Mesothelial cell of epicardium (in vitro differentiated cells): ENCODE measurements around the gene ALOX5AP. TPM values are rescaled to one million over a fixed set of nuclear protein-coding genes. Genes with fewer than 3 reads are reported as not detected.
A peak's percentile ranks its signal among the peaks of the same experiment; 100 is the strongest.

Source experiments
- DNase-seq, 2 experiments: peaks; one replicate each; pipeline ENCODE4 v3.0.0; 2021; ENCODE audit warnings: low spot score in 2 of 2; ENCODE audit not compliant: unreplicated experiment in 2 of 2
- H3K27ac Mint-ChIP-seq: 2 replicates; pipeline ENCODE4 v1.8.0; 2021; ENCODE audit warnings: mixed read lengths
- H3K27me3 Mint-ChIP-seq: 2 replicates; pipeline ENCODE4 v1.8.0; 2021; ENCODE audit warnings: low read depth, mixed read lengths
- H3K36me3 Mint-ChIP-seq: 2 replicates; pipeline ENCODE4 v1.8.0; 2021; ENCODE audit warnings: mixed read lengths
- H3K4me1 Mint-ChIP-seq: 2 replicates; pipeline ENCODE4 v1.8.0; 2021; ENCODE audit warnings: mixed read lengths
- H3K4me3 Mint-ChIP-seq: 2 replicates; pipeline ENCODE4 v1.8.0; 2021; ENCODE audit warnings: mild to moderate bottlenecking, moderate library complexity, mixed read lengths
- H3K9me3 Mint-ChIP-seq: 2 replicates; pipeline ENCODE4 v1.8.0; 2021; ENCODE audit warnings: mixed read lengths
- CTCF ChIP-seq: fragments of 200-600 bp; sonication (generic); IDR thresholded peaks from one replicate; pipeline ENCODE4 v1.5.0; 2021; ENCODE audit warnings: antibody characterized with exemption; ENCODE audit not compliant: unreplicated experiment
- total RNA-seq: library from RNA; stranded (reverse); gene quantifications from 3 replicates; pipeline ENCODE4 v1.2.1, GENCODE V29; 2021

Gene ALOX5AP
- total RNA-seq, 1 donor from 2014 or later = 0.25 TPM

DNA sequence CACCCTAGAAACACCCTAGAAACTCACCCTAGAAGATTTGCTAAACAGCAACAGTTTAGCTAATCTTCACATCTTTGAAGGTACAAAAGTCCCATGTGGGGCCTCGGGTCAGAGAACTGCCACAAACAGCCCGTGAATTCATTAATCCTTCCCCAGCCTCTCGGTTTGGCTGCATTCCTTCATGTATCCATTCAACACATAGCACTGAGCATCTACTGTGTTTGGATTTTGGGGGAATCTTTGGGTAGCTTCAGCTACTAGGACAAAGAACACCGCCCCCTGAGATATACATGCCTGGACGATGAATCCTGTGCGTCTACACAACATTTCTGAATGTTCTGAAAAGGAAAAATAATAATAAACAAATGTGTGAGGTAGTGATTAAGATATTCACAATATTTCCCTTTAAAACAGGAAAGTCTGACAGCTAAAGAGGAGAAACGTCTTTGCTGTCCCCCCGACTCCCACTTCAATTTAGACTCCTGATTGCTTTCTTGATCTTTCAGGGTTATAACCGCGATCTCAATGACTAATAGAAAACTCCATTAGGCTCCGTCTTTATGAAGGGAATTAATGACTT, 63.5 kb downstream of the ALOX5AP start:
- no peaks in the 10 kb centered on the region for H3K36me3 Mint-ChIP-seq
- H3K9me3 Mint-ChIP-seq = no peaks in the 10 kb centered on the region
- H3K4me3 Mint-ChIP-seq = no peak overlapping the region
- no peaks in the 10 kb centered on the region for H3K27me3 Mint-ChIP-seq
- H3K4me1 Mint-ChIP-seq = peaks cover 45% of the 10 kb centered on the region
- TF ChIP-seq CTCF = no peak
- peak overlapping the region; percentile 54 for H3K27ac Mint-ChIP-seq
- no peak for DNase-seq

GRCh38 chr13:30799356-30799824, 64.0 kb downstream of the ALOX5AP start:
- Mint-ChIP-seq H3K9me3 (no peaks in the 10 kb centered on the region), H3K4me3 (no peak overlapping the region), H3K36me3 (no peaks in the 10 kb centered on the region), H3K27ac (peak overlapping the region; percentile 54), H3K27me3 (no peaks in the 10 kb centered on the region), H3K4me1 (peaks cover 45% of the 10 kb centered on the region)
- TF ChIP-seq CTCF = no peak
- DNase-seq = no peak

DNA sequence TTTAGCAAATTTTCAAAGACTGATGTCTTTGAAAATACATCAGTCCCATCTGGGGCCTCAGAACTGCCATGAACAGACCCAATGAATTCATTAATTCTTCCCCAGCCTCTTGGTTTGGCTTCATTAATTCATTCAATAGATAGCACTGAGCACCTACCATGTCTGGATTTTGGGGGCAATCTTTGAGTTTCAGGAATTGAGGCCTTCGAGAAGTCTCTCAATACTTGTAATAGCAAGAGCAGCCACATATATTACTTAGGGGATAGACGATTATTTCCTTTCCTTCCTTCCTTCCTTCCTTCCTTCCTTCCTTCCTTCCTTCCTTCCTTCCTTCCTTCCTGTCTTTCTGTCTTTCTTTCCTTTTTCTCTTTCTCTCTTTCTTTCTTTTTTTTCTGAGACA, 64.8 kb downstream of the ALOX5AP start:
- H3K9me3 Mint-ChIP-seq = no peaks in the 10 kb centered on the region
- no peak for DNase-seq
- H3K27me3 Mint-ChIP-seq = no peaks in the 10 kb centered on the region
- no peak overlapping the region for H3K27ac Mint-ChIP-seq
- no peak overlapping the region for H3K4me3 Mint-ChIP-seq
- TF ChIP-seq CTCF = no peak
- H3K36me3 Mint-ChIP-seq = no peaks in the 10 kb centered on the region
- H3K4me1 Mint-ChIP-seq = peaks cover 46% of the 10 kb centered on the region

DNA sequence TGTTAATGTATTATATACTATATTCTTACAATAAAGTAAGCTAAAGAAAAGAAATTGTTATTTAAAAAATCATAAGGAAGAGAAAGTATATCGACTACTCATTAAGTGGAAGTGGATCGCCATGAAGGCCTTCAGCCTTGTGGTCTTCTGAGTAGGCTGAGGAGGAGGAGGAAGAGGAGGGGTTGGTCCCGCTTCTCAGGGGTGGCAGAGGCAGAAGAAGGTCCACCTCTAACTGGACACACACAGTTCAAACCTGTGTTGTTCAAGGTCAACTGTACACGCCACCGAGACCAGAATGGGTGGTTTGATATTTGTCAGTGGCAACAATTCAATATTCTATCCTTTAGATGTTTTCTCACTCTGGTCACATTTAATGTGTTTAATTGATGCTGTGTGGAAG, 67.2 kb downstream of the ALOX5AP start:
- Mint-ChIP-seq H3K27ac (no peak overlapping the region), H3K9me3 (no peaks in the 10 kb centered on the region), H3K36me3 (no peaks in the 10 kb centered on the region), H3K27me3 (no peaks in the 10 kb centered on the region), H3K4me3 (no peak overlapping the region), H3K4me1 (peaks cover 49% of the 10 kb centered on the region)
- TF ChIP-seq CTCF = no peak
- no peak for DNase-seq

DNA sequence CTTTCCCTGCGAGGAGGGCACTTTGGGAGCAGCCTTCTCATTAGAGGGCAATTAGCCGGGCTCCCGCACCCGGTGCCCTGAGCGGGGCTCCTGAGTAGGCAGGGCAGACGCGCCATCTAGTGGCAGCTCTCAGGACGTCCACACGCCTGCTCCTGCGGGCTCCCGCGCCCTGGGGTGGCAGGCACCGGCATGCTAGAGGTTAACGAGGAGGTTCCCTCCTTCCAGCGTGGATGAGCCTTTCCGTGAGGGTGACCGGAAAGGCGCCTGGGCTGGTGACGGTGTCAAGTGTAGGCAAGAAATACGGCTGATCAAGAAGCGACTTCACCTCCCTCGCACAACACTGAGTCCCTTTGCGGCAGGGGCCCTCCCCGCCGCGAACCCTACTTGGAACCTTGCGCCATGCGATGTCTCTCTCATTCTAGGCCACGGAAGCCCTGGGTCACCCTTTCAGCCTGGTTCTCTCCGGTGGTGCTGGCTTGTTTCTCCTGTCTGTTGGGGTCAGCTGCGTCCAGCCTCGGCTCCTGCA, 67.7 kb downstream of the ALOX5AP start:
- no peaks in the 10 kb centered on the region for H3K27me3 Mint-ChIP-seq
- H3K9me3 Mint-ChIP-seq = no peaks in the 10 kb centered on the region
- peak overlapping the region; percentile 52 for H3K4me3 Mint-ChIP-seq
- H3K4me1 Mint-ChIP-seq = peaks cover 46% of the 10 kb centered on the region
- DNase-seq = peak; percentile 70 to 81
- TF ChIP-seq CTCF = peak; percentile 90
- H3K36me3 Mint-ChIP-seq = no peaks in the 10 kb centered on the region
- no peak overlapping the region for H3K27ac Mint-ChIP-seq

DNA sequence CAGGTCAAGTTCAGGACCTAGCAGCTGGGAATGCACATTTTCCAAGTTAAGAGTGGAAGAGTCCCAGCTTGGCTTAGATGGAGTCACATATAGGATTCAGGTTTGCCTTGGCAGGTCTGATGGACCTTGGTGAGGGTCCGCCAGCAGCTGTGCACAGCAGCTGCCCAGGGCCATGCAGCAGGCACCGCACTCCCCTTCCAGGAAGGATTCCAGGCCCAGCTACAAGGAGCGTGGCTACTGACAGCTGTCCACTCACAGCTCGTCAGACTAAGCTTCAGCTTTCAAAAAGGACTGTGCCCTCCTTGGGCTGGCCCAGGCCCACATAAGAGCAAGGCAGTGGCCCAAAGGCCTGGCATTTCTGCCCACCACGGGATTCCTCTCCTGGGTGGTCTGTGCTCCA, 68.4 kb downstream of the ALOX5AP start:
- Mint-ChIP-seq H3K27me3 (no peaks in the 10 kb centered on the region), H3K4me3 (no peak overlapping the region), H3K36me3 (no peaks in the 10 kb centered on the region), H3K4me1 (peaks cover 40% of the 10 kb centered on the region), H3K27ac (no peak overlapping the region), H3K9me3 (no peaks in the 10 kb centered on the region)
- no peak for DNase-seq
- TF ChIP-seq CTCF = no peak
